Measurements from ENCODE around the gene SEZ6L. TPM values are rescaled to one million over a fixed set of nuclear protein-coding genes. Genes with fewer than 3 reads are reported as not detected.

The SEZ6L gene
- total RNA-seq, 1 experiment from 2014 or later, result not detected

DNA sequence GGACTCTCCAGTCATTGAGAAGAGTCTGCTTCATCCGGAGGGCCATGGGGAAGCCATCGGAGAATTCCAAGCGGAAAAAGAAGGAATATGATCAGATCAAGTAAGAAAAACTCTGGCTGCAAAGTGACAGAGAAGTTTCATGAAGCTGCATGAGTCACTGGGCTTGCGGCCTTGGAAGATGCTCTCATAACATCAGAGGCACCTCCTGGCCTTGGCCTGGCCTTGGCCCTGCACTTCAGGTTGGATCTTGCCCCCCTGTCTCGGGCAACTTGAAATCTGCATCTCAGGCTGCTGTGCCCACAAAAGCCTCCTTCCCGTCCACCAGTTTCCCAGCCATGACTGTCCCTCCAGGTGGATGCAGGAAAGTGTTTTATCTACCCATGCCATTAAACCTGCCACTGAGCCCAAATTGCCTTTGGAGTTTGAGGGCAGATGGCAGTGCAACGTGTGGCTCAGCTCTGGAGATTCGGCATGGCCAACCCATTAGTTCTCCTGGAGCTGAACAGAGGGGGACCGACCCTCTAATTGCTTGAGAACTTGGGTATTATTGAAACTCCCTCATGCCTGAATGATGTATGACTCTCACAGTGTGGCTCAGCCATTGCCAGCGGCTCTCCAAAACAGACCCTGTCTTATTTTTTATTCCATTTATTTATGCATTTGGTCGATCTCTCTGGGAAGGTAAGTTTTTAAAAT is 66.7 kb downstream of the SEZ6L start:
- Histone ChIP-seq H3K9ac (ENCODE audit: low read length) (no peak overlapping the region), H3K9me3 (ENCODE audit: low read length) (no peaks in the 10 kb centered on the region), H4K20me1 (ENCODE audit: low read length) (no peaks in the 10 kb centered on the region), H3K4me3 (ENCODE audit: low read length) (no peak overlapping the region), H3F3A (ENCODE audit: low read length, unreplicated experiment) (no peaks in the 10 kb centered on the region), H2AFZ (ENCODE audit: low read length) (no peak overlapping the region), H3K4me1 (ENCODE audit: insufficient read depth, low read length) (no peaks in the 10 kb centered on the region), H3K4me2 (ENCODE audit: low read length) (no peak overlapping the region), H3K27ac (ENCODE audit: low read length) (no peak overlapping the region), H3K36me3 (ENCODE audit: low read depth, low read length) (no peaks in the 10 kb centered on the region), H3K9me2 (replicated peaks; ENCODE audit: low read length) (no peaks in the 10 kb centered on the region), H3K27me3 (ENCODE audit: low read length) (peaks cover 13% of the 10 kb centered on the region; the same call in 1 of the 2 replicates), H3K79me2 (ENCODE audit: low read length) (no peaks in the 10 kb centered on the region)
- intact Hi-C loops (cut with micrococcal nuclease), result no loop called here
- POLR2A ChIA-PET (ENCODE audit: unreplicated experiment), result no interaction called here
- CTCF ChIA-PET, result no interaction called here
- TF ChIP-seq EZH2 (IDR thresholded peaks at IDR 0.05; ENCODE audit: low read length, unreplicated experiment) (no peak), EZH2phosphoT487 (IDR thresholded peaks at IDR 0.05; ENCODE audit: borderline replicate concordance, low read length) (no peak)
- TF ChIP-seq, protein P1, sequence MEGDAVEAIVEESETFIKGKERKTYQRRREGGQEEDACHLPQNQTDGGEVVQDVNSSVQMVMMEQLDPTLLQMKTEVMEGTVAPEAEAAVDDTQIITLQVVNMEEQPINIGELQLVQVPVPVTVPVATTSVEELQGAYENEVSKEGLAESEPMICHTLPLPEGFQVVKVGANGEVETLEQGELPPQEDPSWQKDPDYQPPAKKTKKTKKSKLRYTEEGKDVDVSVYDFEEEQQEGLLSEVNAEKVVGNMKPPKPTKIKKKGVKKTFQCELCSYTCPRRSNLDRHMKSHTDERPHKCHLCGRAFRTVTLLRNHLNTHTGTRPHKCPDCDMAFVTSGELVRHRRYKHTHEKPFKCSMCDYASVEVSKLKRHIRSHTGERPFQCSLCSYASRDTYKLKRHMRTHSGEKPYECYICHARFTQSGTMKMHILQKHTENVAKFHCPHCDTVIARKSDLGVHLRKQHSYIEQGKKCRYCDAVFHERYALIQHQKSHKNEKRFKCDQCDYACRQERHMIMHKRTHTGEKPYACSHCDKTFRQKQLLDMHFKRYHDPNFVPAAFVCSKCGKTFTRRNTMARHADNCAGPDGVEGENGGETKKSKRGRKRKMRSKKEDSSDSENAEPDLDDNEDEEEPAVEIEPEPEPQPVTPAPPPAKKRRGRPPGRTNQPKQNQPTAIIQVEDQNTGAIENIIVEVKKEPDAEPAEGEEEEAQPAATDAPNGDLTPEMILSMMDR (conservative IDR thresholded peaks at IDR 0.05; ENCODE audit: low read depth, low read length), result no peak
- DNase-seq, result no peak
- ATAC-seq, result no peak
- no TSS peak for BruUV-seq (replicated peaks)

DNA sequence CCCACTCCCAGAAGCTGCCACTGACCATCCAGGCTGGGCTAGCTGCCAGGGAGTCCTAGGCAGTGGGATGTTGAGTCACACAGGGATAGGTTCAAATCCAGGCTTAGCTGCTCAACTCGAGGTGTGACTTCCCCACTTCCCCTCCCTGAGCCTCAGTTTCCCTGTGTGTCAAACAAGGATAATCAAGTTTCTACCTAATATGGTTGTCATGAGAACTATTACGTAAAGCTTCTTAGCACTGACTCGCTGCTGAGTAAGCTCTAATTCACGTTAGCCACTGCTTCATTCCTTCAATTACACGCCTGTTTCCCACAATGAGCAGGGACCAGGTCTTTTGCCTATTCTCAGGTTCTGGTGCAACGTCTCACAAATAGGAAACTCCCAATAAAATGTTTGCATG is 67.7 kb downstream of the SEZ6L start:
- POLR2A ChIA-PET (ENCODE audit: unreplicated experiment), result no interaction called here
- CTCF ChIA-PET, result no interaction called here
- no peak for DNase-seq

GRCh38 chr22:26238596-26238995 is 69.3 kb downstream of the SEZ6L start:
- no TSS peak for BruUV-seq (replicated peaks)
- Histone ChIP-seq H4K20me1 (ENCODE audit: low read length) (no peaks in the 10 kb centered on the region), H3K4me1 (ENCODE audit: insufficient read depth, low read length) (no peaks in the 10 kb centered on the region), H3K9me3 (ENCODE audit: low read length) (no peaks in the 10 kb centered on the region), H2AFZ (ENCODE audit: low read length) (no peak overlapping the region), H3K27ac (ENCODE audit: low read length) (no peak overlapping the region), H3K9me2 (replicated peaks; ENCODE audit: low read length) (no peaks in the 10 kb centered on the region), H3F3A (ENCODE audit: low read length, unreplicated experiment) (no peaks in the 10 kb centered on the region), H3K4me2 (ENCODE audit: low read length) (no peak overlapping the region), H3K9ac (ENCODE audit: low read length) (no peak overlapping the region), H3K4me3 (ENCODE audit: low read length) (no peak overlapping the region), H3K27me3 (ENCODE audit: low read length) (peaks cover 7% of the 10 kb centered on the region; the same call in 1 of the 2 replicates), H3K79me2 (ENCODE audit: low read length) (no peaks in the 10 kb centered on the region), H3K36me3 (ENCODE audit: low read depth, low read length) (no peaks in the 10 kb centered on the region)
- intact Hi-C loops (cut with micrococcal nuclease), result no loop called here
- POLR2A ChIA-PET (ENCODE audit: unreplicated experiment), result no interaction called here
- no peak for ATAC-seq
- no peak for DNase-seq
- TF ChIP-seq EZH2phosphoT487 (IDR thresholded peaks at IDR 0.05; ENCODE audit: borderline replicate concordance, low read length) (no peak), EZH2 (IDR thresholded peaks at IDR 0.05; ENCODE audit: low read length, unreplicated experiment) (no peak)
- TF ChIP-seq, protein P1 (conservative IDR thresholded peaks at IDR 0.05; ENCODE audit: low read depth, low read length), result no peak
- CTCF ChIA-PET, result no interaction called here

More for the DNA sequence above, 67.7 kb downstream of the SEZ6L start:
- Histone ChIP-seq H3K36me3 (ENCODE audit: low read depth, low read length) (no peaks in the 10 kb centered on the region), H3K9ac (ENCODE audit: low read length) (no peak overlapping the region), H4K20me1 (ENCODE audit: low read length) (no peaks in the 10 kb centered on the region), H2AFZ (ENCODE audit: low read length) (no peak overlapping the region), H3K27ac (ENCODE audit: low read length) (no peak overlapping the region), H3F3A (ENCODE audit: low read length, unreplicated experiment) (no peaks in the 10 kb centered on the region), H3K79me2 (ENCODE audit: low read length) (no peaks in the 10 kb centered on the region), H3K4me3 (ENCODE audit: low read length) (no peak overlapping the region), H3K9me2 (replicated peaks; ENCODE audit: low read length) (no peaks in the 10 kb centered on the region), H3K4me2 (ENCODE audit: low read length) (no peak overlapping the region), H3K9me3 (ENCODE audit: low read length) (no peaks in the 10 kb centered on the region), H3K4me1 (ENCODE audit: insufficient read depth, low read length) (no peaks in the 10 kb centered on the region), H3K27me3 (ENCODE audit: low read length) (peaks cover 14% of the 10 kb centered on the region; the same call in 1 of the 2 replicates)
- TF ChIP-seq, protein P1 (conservative IDR thresholded peaks at IDR 0.05; ENCODE audit: low read depth, low read length), result no peak
- TF ChIP-seq EZH2phosphoT487 (IDR thresholded peaks at IDR 0.05; ENCODE audit: borderline replicate concordance, low read length) (no peak), EZH2 (IDR thresholded peaks at IDR 0.05; ENCODE audit: low read length, unreplicated experiment) (no peak)
- intact Hi-C loops (cut with micrococcal nuclease), result no loop called here
- no TSS peak for BruUV-seq (replicated peaks)
- ATAC-seq, result no peak
